ENCODE results near the gene NEAT1.
A peak's percentile ranks its signal among the peaks of the same experiment; 100 is the strongest.

The NEAT1 gene

DNA sequence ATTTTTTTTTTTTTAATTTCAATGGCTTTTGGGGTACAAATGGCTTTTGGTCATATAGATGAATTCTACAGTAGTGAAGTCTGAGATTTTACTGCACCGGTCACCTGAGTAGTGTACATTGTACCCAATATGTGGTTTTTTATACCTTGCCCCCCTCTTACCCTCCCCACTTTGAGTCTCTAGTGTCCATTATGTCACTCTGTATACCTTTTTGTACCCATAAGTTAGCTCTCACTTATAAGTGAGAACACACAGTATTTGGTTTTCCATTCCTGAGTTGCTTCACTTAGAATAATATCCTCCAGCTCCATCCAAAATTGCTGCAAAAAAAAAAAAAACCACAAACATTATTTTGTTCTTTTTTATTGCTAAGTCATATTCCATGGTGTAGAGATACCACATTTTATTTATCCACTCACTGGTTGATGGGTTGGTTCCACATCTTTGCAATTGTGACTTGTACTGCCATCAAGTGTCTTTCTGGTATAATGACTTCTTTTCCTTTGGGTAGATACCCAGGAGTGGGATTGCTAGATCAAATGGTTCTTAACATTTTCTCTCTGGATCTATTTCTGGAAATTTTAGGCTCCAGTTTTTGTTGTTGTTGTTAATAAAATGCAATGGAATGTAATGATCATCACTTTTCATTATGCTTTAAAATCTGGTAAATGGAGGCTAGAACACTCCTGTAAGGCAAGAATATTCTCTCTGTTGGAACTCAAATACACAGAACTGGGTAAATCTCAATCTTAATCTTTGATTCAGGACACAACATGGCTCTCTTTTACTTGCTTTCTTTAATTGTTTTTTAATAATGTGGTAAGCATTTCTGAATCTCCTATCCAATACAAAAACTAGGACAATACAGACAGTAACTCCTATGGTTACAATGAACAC is 10.3 kb downstream of the NEAT1 start:
- no peak overlapping the region for H3K4me3 ChIP-seq (ENCODE audit: control insufficient read depth, low read depth, low read length)
- TF ChIP-seq CTCF (conservative IDR thresholded peaks at IDR 0.05; ENCODE audit: control insufficient read depth, insufficient read depth, low read depth, low read length) = no peak
- peak; percentile 63 for DNase-seq (ENCODE audit: low read depth)

GRCh38 chr11:65433657-65434056 is 11.1 kb downstream of the NEAT1 start:
- TF ChIP-seq CTCF (conservative IDR thresholded peaks at IDR 0.05; ENCODE audit: control insufficient read depth, insufficient read depth, low read depth, low read length) = no peak
- peak; percentile 17 for DNase-seq (ENCODE audit: low read depth)
- no peak overlapping the region for H3K4me3 ChIP-seq (ENCODE audit: control insufficient read depth, low read depth, low read length)

- no peak overlapping the region for H3K4me3 ChIP-seq (ENCODE audit: control insufficient read depth, low read depth, low read length)
- TF ChIP-seq CTCF (conservative IDR thresholded peaks at IDR 0.05; ENCODE audit: control insufficient read depth, insufficient read depth, low read depth, low read length) = no peak
- peak; percentile 47 for DNase-seq (ENCODE audit: low read depth)
Measured at GRCh38 chr11:65434057-65434666, 11.6 kb downstream of the NEAT1 start.

- no peak overlapping the region for H3K4me3 ChIP-seq (ENCODE audit: control insufficient read depth, low read depth, low read length)
- TF ChIP-seq CTCF (conservative IDR thresholded peaks at IDR 0.05; ENCODE audit: control insufficient read depth, insufficient read depth, low read depth, low read length) = no peak
- peak; percentile 48 for DNase-seq (ENCODE audit: low read depth)
Measured at GRCh38 chr11:65434667-65435410, 12.2 kb downstream of the NEAT1 start.

DNA sequence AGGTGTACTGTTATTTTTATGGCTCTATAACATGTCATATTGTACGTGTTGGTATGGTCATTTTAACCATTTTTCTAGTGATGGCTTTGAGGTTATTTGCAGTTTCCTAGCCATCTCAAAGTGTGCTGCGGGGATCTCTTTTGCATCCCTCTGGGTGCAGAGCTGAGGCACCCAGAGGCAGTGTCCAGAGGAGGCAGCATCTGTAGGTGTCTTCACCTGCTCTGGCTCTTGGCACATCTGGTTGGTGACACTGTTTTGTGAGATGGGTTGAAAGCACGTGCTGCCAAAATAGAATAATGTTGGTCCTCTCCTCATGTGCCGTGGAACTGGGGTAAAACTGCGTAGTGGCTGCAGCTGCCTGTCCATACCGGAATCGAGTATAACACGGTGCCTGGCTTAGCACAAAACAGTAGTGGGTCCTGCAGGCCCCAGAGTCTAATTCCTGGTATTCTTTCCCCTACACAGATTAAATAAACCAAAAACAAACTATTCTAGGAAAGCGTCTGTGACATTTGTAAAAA is 12.9 kb downstream of the NEAT1 start:
- DNase-seq (ENCODE audit: low read depth) = peak; percentile 43
- no peak overlapping the region for H3K4me3 ChIP-seq (ENCODE audit: control insufficient read depth, low read depth, low read length)
- no peak for TF ChIP-seq CTCF (conservative IDR thresholded peaks at IDR 0.05; ENCODE audit: control insufficient read depth, insufficient read depth, low read depth, low read length)

- no peak for TF ChIP-seq CTCF (conservative IDR thresholded peaks at IDR 0.05; ENCODE audit: control insufficient read depth, insufficient read depth, low read depth, low read length)
- DNase-seq (ENCODE audit: low read depth) = peak; percentile 53
- H3K4me3 ChIP-seq (ENCODE audit: control insufficient read depth, low read depth, low read length) = no peak overlapping the region
Measured at GRCh38 chr11:65435981-65436411, 13.4 kb downstream of the NEAT1 start.

Data from fibroblast of mammary gland (primary cell).